Neural cell (in vitro differentiated cells): Measurements from ENCODE around the gene SAA1. TPM values are rescaled to one million over a fixed set of nuclear protein-coding genes. Genes with fewer than 3 reads are reported as not detected.

ENCODE experiments used
- H2AFZ ChIP-seq: fragments of 200-600, 300-800 bp; sonication (generic), shearing (Covaris generic); 2 replicates; pipeline ENCODE4 v1.6.0; 2014; ENCODE audit warnings: low read depth, mild to moderate bottlenecking, antibody characterized with exemption, low read length, moderate library complexity
- H3F3A ChIP-seq: fragments of 200-600 bp; shearing (Covaris generic); 2 replicates; pipeline ENCODE4 v1.6.1; 2016; ENCODE audit warnings: mild to moderate bottlenecking, moderate library complexity, mixed read lengths, antibody characterized with exemption, low read length; ENCODE audit not compliant: insufficient read depth, poor library complexity, severe bottlenecking
- H3K27ac ChIP-seq: fragments of 200-600, 300-800 bp; sonication (generic), shearing (Covaris generic); 2 replicates; pipeline ENCODE4 v1.5.1; 2014; ENCODE audit warnings: mild to moderate bottlenecking, low read length, moderate library complexity
- H3K27me3 ChIP-seq: fragments of 300-800, 200-600 bp; sonication (generic), shearing (Covaris generic); 2 replicates; pipeline ENCODE4 v1.6.0; 2014; ENCODE audit warnings: mild to moderate bottlenecking, low read depth, low read length, moderate library complexity; ENCODE audit not compliant: insufficient read depth
- H3K36me3 ChIP-seq: fragments of 300-800, 200-600 bp; sonication (generic), shearing (Covaris generic); 2 replicates; pipeline ENCODE4 v1.5.1; 2014; ENCODE audit warnings: mild to moderate bottlenecking, antibody characterized with exemption, low read length, moderate library complexity; ENCODE audit not compliant: insufficient read depth
- H3K4me2 ChIP-seq: fragments of 300-800, 200-600 bp; sonication (generic), shearing (Covaris generic); 2 replicates; pipeline ENCODE4 v1.6.0; 2014; ENCODE audit warnings: mild to moderate bottlenecking, low read length
- H3K4me3 ChIP-seq: fragments of 300-800, 200-600 bp; sonication (generic), shearing (Covaris generic); 2 replicates; pipeline ENCODE4 v1.5.1; 2014; ENCODE audit warnings: mild to moderate bottlenecking, low read length, moderate library complexity
- H3K79me2 ChIP-seq: fragments of 200-600 bp; shearing (Covaris generic); replicated peaks from 2 replicates; pipeline ENCODE4 v1.6.0; 2014; ENCODE audit warnings: mild to moderate bottlenecking, low read length, moderate library complexity; ENCODE audit not compliant: insufficient read depth
- H3K9ac ChIP-seq: fragments of 300-800, 200-600 bp; sonication (generic), shearing (Covaris generic); 2 replicates; pipeline ENCODE4 v1.6.1; 2016; ENCODE audit warnings: mild to moderate bottlenecking, low read length, mixed read lengths
- H3K9me2 ChIP-seq: fragments of 200-600 bp; shearing (Covaris generic); 2 replicates; pipeline ENCODE4 v1.6.1; 2016; ENCODE audit warnings: mild to moderate bottlenecking, low read length, mixed read lengths; ENCODE audit not compliant: insufficient read depth
- H3K9me3 ChIP-seq: fragments of 200-600, 300-800 bp; sonication (generic), shearing (Covaris generic); 2 replicates; pipeline ENCODE4 v1.6.1; 2016; ENCODE audit warnings: mild to moderate bottlenecking, mixed run types, low read length, moderate library complexity, mixed read lengths
- H4K20me1 ChIP-seq: fragments of 200-600 bp; shearing (Covaris generic); 2 replicates; pipeline ENCODE4 v1.6.1; 2016; ENCODE audit warnings: mild to moderate bottlenecking, mixed run types; ENCODE audit not compliant: insufficient read depth
- CTCF ChIP-seq: fragments of 450-650 bp; IDR thresholded peaks from 2 replicates; pipeline ENCODE4 v1.5.1; 2014; ENCODE audit warnings: antibody characterized with exemption, mild to moderate bottlenecking, moderate library complexity; ENCODE audit not compliant: poor library complexity, severe bottlenecking
- EP300 ChIP-seq: fragments of 450-650 bp; conservative IDR thresholded peaks from 2 replicates; pipeline ENCODE4 v1.6.1; 2014; ENCODE audit warnings: antibody characterized with exemption, mild to moderate bottlenecking, moderate library complexity; ENCODE audit not compliant: poor library complexity, severe bottlenecking
- EZH2 ChIP-seq: fragments of 200-600, 300-800 bp; shearing (Covaris generic), sonication (generic); IDR thresholded peaks from 2 replicates; pipeline ENCODE4 v1.6.1; 2014; ENCODE audit warnings: antibody characterized with exemption, low read length, borderline replicate concordance, mild to moderate bottlenecking; ENCODE audit not compliant: insufficient read depth, poor library complexity, severe bottlenecking
- MXI1 ChIP-seq: fragments of 450-650 bp; conservative IDR thresholded peaks from 2 replicates; pipeline ENCODE4 v1.6.1; 2014; ENCODE audit warnings: antibody characterized with exemption, mild to moderate bottlenecking; ENCODE audit not compliant: poor library complexity, severe bottlenecking
- POLR2AphosphoS5 ChIP-seq: IDR thresholded peaks from 2 replicates; pipeline ENCODE4 v1.6.1; 2012
- RAD21 ChIP-seq: fragments of 450-650 bp; conservative IDR thresholded peaks from 2 replicates; pipeline ENCODE4 v1.6.1; 2014; ENCODE audit warnings: antibody characterized with exemption, mild to moderate bottlenecking, moderate library complexity
- REST ChIP-seq: IDR thresholded peaks from 2 replicates; pipeline ENCODE4 v1.6.1; 2012; ENCODE audit warnings: borderline replicate concordance
- SMC3 ChIP-seq: fragments of 450-650 bp; conservative IDR thresholded peaks from 2 replicates; pipeline ENCODE4 v1.6.1; 2014; ENCODE audit warnings: antibody characterized with exemption, mild to moderate bottlenecking, moderate library complexity; ENCODE audit not compliant: poor library complexity
- TAF1 ChIP-seq: IDR thresholded peaks from 2 replicates; pipeline ENCODE4 v1.6.1; 2012; ENCODE audit warnings: low read depth
- polyA plus RNA-seq: library from polyadenylated mRNA; depleted of rRNA; stranded (reverse); fragments of >200 nt; gene quantifications from 2 replicates; pipeline ENCODE4 v1.2.3, GENCODE V29; 2014

The SAA1 gene
- polyA plus RNA-seq, 1 donor from 2014 or later, result not detected

GRCh38 chr11:18248561-18248960 is 17.5 kb upstream of the SAA1 start, which contains the start of gene SAA2:
Gene SAA2 (minus strand): TSS chr11:18248668. CDS start chr11:18248011, 657 bp downstream.
- Histone ChIP-seq H3K79me2 (no peaks in the 10 kb centered on the region), H3K36me3 (no peaks in the 10 kb centered on the region), H4K20me1 (no peaks in the 10 kb centered on the region), H3K4me3 (no peak within 1 kb of the TSS), H3F3A (no peaks in the 10 kb centered on the region), H2AFZ (no peak within 1 kb of the TSS), H3K9me3 (no peaks in the 10 kb centered on the region), H3K9ac (no peak within 1 kb of the TSS), H3K27ac (no peak within 1 kb of the TSS), H3K9me2 (no peaks in the 10 kb centered on the region), H3K4me2 (no peak within 1 kb of the TSS), H3K27me3 (no peaks in the 10 kb centered on the region)
- TF ChIP-seq CTCF (no peak), POLR2AphosphoS5 (no peak), TAF1 (no peak), MXI1 (no peak), EP300 (no peak), EZH2 (no peak), SMC3 (no peak), REST (no peak), RAD21 (no peak)

DNA sequence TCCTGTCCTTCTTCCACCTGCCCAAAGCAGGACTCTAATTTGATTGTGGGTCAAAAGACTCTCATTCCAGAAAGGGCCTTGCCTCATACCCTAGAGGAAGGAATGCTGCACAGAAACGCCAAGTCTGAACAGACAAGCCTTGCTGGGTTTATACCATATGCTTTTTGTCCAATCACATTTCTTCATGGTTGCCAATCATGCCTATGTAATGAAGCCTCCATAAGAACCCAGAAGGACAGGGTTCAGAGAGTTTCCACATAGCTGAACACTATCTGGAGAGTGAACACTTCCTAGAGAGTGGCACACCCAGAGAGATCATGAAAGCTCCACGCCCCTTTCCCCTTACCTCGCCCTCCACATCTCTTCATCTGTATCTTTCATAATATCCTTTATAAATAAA is 12.8 kb upstream of the SAA1 start:
- no peaks in the 10 kb centered on the region for H3K79me2 ChIP-seq

More for the DNA sequence above, 12.8 kb upstream of the SAA1 start:
- no peak overlapping the region for H3K4me3 ChIP-seq
- no peaks in the 10 kb centered on the region for H3K9me3 ChIP-seq
- no peaks in the 10 kb centered on the region for H3K9me2 ChIP-seq
- H2AFZ ChIP-seq, result no peak overlapping the region
- H4K20me1 ChIP-seq, result no peaks in the 10 kb centered on the region
- H3F3A ChIP-seq, result no peaks in the 10 kb centered on the region
- H3K27ac ChIP-seq, result no peak overlapping the region
- no peaks in the 10 kb centered on the region for H3K36me3 ChIP-seq
- no peak overlapping the region for H3K9ac ChIP-seq
- no peak for TF ChIP-seq SMC3
- no peak for TF ChIP-seq POLR2AphosphoS5
- no peak for TF ChIP-seq EZH2
- TF ChIP-seq EP300, result no peak
- TF ChIP-seq MXI1, result no peak
- TF ChIP-seq RAD21, result no peak
- no peak for TF ChIP-seq REST
- no peak for TF ChIP-seq TAF1
- no peak for TF ChIP-seq CTCF
- H3K4me2 ChIP-seq, result no peak overlapping the region
- H3K27me3 ChIP-seq, result no peaks in the 10 kb centered on the region
